Lower lobe of right lung (tissue), 2 donors: Measurements from ENCODE around the gene TNFAIP6. TPM values are rescaled to one million over a fixed set of nuclear protein-coding genes. Genes with fewer than 3 reads are reported as not detected.

Source experiments
- ATAC-seq, 2 donors: fragments of 200-7000 bp; cut with Tn5 transposase; one replicate each; pipeline ENCODE4 v1.9.1; 2020 to 2022; ENCODE audit warnings: mild to moderate bottlenecking in 2 of 2, moderate library complexity in 2 of 2
- DNase-seq: peaks from one replicate; pipeline ENCODE4 v3.0.0-alpha.2; 2020
- H3K27ac ChIP-seq: fragments of 200-600 bp; one replicate; pipeline ENCODE4 v1.8.0; 2022
- H3K27me3 ChIP-seq: fragments of 200-600 bp; one replicate; pipeline ENCODE4 v1.8.0; 2022; ENCODE audit warnings: low read depth
- H3K36me3 ChIP-seq: fragments of 200-600 bp; one replicate; pipeline ENCODE4 v1.8.0; 2022; ENCODE audit warnings: mild to moderate bottlenecking
- H3K4me1 ChIP-seq: fragments of 200-600 bp; one replicate; pipeline ENCODE4 v1.8.0; 2022
- H3K4me3 ChIP-seq: fragments of 200-600 bp; one replicate; pipeline ENCODE4 v1.8.0; 2022; ENCODE audit warnings: mild to moderate bottlenecking
- H3K9me3 ChIP-seq: fragments of 200-600 bp; one replicate; pipeline ENCODE4 v1.8.0; 2022
- CTCF ChIP-seq: fragments of 200-600 bp; IDR thresholded peaks from one replicate; pipeline ENCODE4 v1.8.0; 2022; ENCODE audit warnings: antibody characterized with exemption, mild to moderate bottlenecking
- intact Hi-C: fragments of 100-400 bp; cut with DNase I; formaldehyde crosslinking; loops from one replicate; pipeline ENCODE4 v1.11.0; 2022
- total RNA-seq: library from RNA; stranded (reverse); fragmentation: NEBNext Ultra II Directional; extraction: Animal tissue kit (Norgen Biotek cat#: 25700); gene quantifications from one replicate; pipeline ENCODE4 v1.2.1, GENCODE V29; 2021
- donor health status: DM: no; HTN: yes; CAD: no; lungs with severe emphysema.

Gene TNFAIP6
- total RNA-seq, 1 donor from 2014 or later: 2.1 TPM

GRCh38 chr2:151329998-151330397 is 27.4 kb upstream of the TNFAIP6 start:
- H3K4me1 ChIP-seq: no peaks in the 10 kb centered on the region
- no peaks in the 10 kb centered on the region for H3K27me3 ChIP-seq
- intact Hi-C loops: no loop called here
- no peak for ATAC-seq
- no peak for TF ChIP-seq CTCF
- DNase-seq: no peak
- no peak overlapping the region for H3K4me3 ChIP-seq
- no peak overlapping the region for H3K27ac ChIP-seq
- H3K9me3 ChIP-seq: no peaks in the 10 kb centered on the region
- H3K36me3 ChIP-seq: no peaks in the 10 kb centered on the region

- ATAC-seq (no peak), DNase-seq (no peak)
- Histone ChIP-seq H3K27ac (no peak overlapping the region), H3K36me3 (no peaks in the 10 kb centered on the region), H3K9me3 (no peaks in the 10 kb centered on the region), H3K27me3 (no peaks in the 10 kb centered on the region), H3K4me3 (no peak overlapping the region), H3K4me1 (no peaks in the 10 kb centered on the region)
- intact Hi-C loops: no loop called here
- TF ChIP-seq CTCF: no peak
Measured at GRCh38 chr2:151333083-151333482, 24.3 kb upstream of the TNFAIP6 start.

GRCh38 chr2:151334082-151334815 is 23.1 kb upstream of the TNFAIP6 start:
- Histone ChIP-seq H3K4me1 (no peaks in the 10 kb centered on the region), H3K27me3 (no peaks in the 10 kb centered on the region), H3K4me3 (no peak overlapping the region), H3K27ac (no peak overlapping the region), H3K9me3 (no peaks in the 10 kb centered on the region), H3K36me3 (no peaks in the 10 kb centered on the region)
- peak; percentile 37 to 40 for ATAC-seq
- no peak for DNase-seq
- intact Hi-C loops: no loop called here
- no peak for TF ChIP-seq CTCF

- no peaks in the 10 kb centered on the region for H3K9me3 ChIP-seq
- TF ChIP-seq CTCF: no peak
- H3K27me3 ChIP-seq: no peaks in the 10 kb centered on the region
- intact Hi-C loops: no loop called here
- DNase-seq (no peak), ATAC-seq (no peak)
- H3K27ac ChIP-seq: no peak overlapping the region
- no peaks in the 10 kb centered on the region for H3K4me1 ChIP-seq
- H3K4me3 ChIP-seq: no peak overlapping the region
- no peaks in the 10 kb centered on the region for H3K36me3 ChIP-seq
Measured at GRCh38 chr2:151336863-151337371, 20.5 kb upstream of the TNFAIP6 start.

- intact Hi-C loops: no loop called here
- Histone ChIP-seq H3K27ac (no peak overlapping the region), H3K27me3 (no peaks in the 10 kb centered on the region), H3K4me3 (no peak overlapping the region), H3K9me3 (no peaks in the 10 kb centered on the region), H3K4me1 (no peaks in the 10 kb centered on the region), H3K36me3 (no peaks in the 10 kb centered on the region)
- TF ChIP-seq CTCF: no peak
- ATAC-seq: peak in 1 of 2 donors; percentile 46
- DNase-seq: no peak
Measured at GRCh38 chr2:151337643-151338042, 19.7 kb upstream of the TNFAIP6 start.
